ENCODE results near the gene ATP8A2.
A peak's percentile ranks its signal among the peaks of the same experiment; 100 is the strongest.

Gene ATP8A2

GRCh38 chr13:26030331-26030730 is 658.6 kb downstream of the ATP8A2 start:
- no peak for DNase-seq (ENCODE audit: low read depth, low spot score)

GRCh38 chr13:26034018-26034417 is 662.2 kb downstream of the ATP8A2 start:
- DNase-seq (ENCODE audit: low read depth, low spot score) = no peak

- DNase-seq (ENCODE audit: low read depth, low spot score) = no peak
These were observed 664.6 kb downstream of the ATP8A2 start for GRCh38 chr13:26036383-26036782.

GRCh38 chr13:26037302-26037701 is 665.5 kb downstream of the ATP8A2 start:
- DNase-seq (ENCODE audit: low read depth, low spot score) = no peak

GRCh38 chr13:26038931-26039475 is 667.2 kb downstream of the ATP8A2 start:
- DNase-seq (ENCODE audit: low read depth, low spot score) = no peak

GRCh38 chr13:26041444-26041843 is 669.7 kb downstream of the ATP8A2 start:
- no peak for DNase-seq (ENCODE audit: low read depth, low spot score)

- DNase-seq (ENCODE audit: low read depth, low spot score) = no peak
These were observed 671.0 kb downstream of the ATP8A2 start for GRCh38 chr13:26042785-26043184.

- no peak for DNase-seq (ENCODE audit: low read depth, low spot score)
These were observed 673.4 kb downstream of the ATP8A2 start for GRCh38 chr13:26045142-26045541.

- DNase-seq (ENCODE audit: low read depth, low spot score) = no peak
These were observed 674.9 kb downstream of the ATP8A2 start for GRCh38 chr13:26046639-26047038.

- DNase-seq (ENCODE audit: low read depth, low spot score) = no peak
These were observed 675.3 kb downstream of the ATP8A2 start for GRCh38 chr13:26047040-26047439.

GRCh38 chr13:26048741-26049140 is 677.0 kb downstream of the ATP8A2 start:
- no peak for DNase-seq (ENCODE audit: low read depth, low spot score)

GRCh38 chr13:26050568-26051230 is 678.9 kb downstream of the ATP8A2 start:
- DNase-seq (ENCODE audit: low read depth, low spot score) = no peak

GRCh38 chr13:26051231-26051656 is 679.5 kb downstream of the ATP8A2 start:
- no peak for DNase-seq (ENCODE audit: low read depth, low spot score)

- no peak for DNase-seq (ENCODE audit: low read depth, low spot score)
These were observed 680.0 kb downstream of the ATP8A2 start, which contains the start of gene SHISA2 for GRCh38 chr13:26051657-26052311. TSS of gene SHISA2 (minus strand) at chr13:26052016. CDS start at chr13:26050975, 1,041 bp downstream.

- DNase-seq (ENCODE audit: low read depth, low spot score) = no peak
These were observed 680.6 kb downstream of the ATP8A2 start for GRCh38 chr13:26052337-26052736.

- DNase-seq (ENCODE audit: low read depth, low spot score) = no peak
These were observed 681.7 kb downstream of the ATP8A2 start for GRCh38 chr13:26053418-26053980.

GRCh38 chr13:26054896-26055295 is 683.1 kb downstream of the ATP8A2 start:
- no peak for DNase-seq (ENCODE audit: low read depth, low spot score)

GRCh38 chr13:26058704-26059103 is 686.9 kb downstream of the ATP8A2 start:
- no peak for DNase-seq (ENCODE audit: low read depth, low spot score)

GRCh38 chr13:26060357-26060756 is 688.6 kb downstream of the ATP8A2 start:
- no peak for DNase-seq (ENCODE audit: low read depth, low spot score)

GRCh38 chr13:26061256-26061655 is 689.5 kb downstream of the ATP8A2 start:
- no peak for DNase-seq (ENCODE audit: low read depth, low spot score)

GRCh38 chr13:26061947-26062346 is 690.2 kb downstream of the ATP8A2 start:
- DNase-seq (ENCODE audit: low read depth, low spot score) = peak; percentile 47

GRCh38 chr13:26062853-26063444 is 691.2 kb downstream of the ATP8A2 start:
- no peak for DNase-seq (ENCODE audit: low read depth, low spot score)

Measured in smooth muscle cell of the brain vasculature (primary cell).